CD4-positive, CD25-positive, alpha-beta regulatory T cell (primary cell): Measurements from ENCODE around the gene SP140. TPM values are rescaled to one million over a fixed set of nuclear protein-coding genes. Genes with fewer than 3 reads are reported as not detected.

ENCODE experiments used
- ATAC-seq, 2 donors: fragments of 150-1000 bp; cut with Tn5 transposase; one replicate each; pipeline ENCODE4 v1.10.0; 2021; ENCODE audit warnings: low read depth in 2 of 2, moderate number of reproducible peaks in 2 of 2, moderate library complexity in 1 of 2
- DNase-seq, 3 donors: peaks; one replicate each; pipeline versions ENCODE4 v3.0.0 to v3.0.0-alpha.2; 2012 to 2022; ENCODE audit warnings: mixed read lengths in 1 of 3
- H3K27ac ChIP-seq: one replicate; pipeline ENCODE4 v1.7.0; 2013; ENCODE audit warnings: mild to moderate bottlenecking, low read length; ENCODE audit not compliant: insufficient read depth, poor library complexity, severe bottlenecking
- H3K27me3 ChIP-seq: one replicate; pipeline ENCODE4 v1.7.0; 2013; ENCODE audit warnings: low read length; ENCODE audit not compliant: control insufficient read depth, insufficient read depth
- H3K36me3 ChIP-seq: one replicate; pipeline ENCODE4 v1.7.0; 2013; ENCODE audit warnings: mild to moderate bottlenecking, low read length, moderate library complexity; ENCODE audit not compliant: control insufficient read depth, insufficient read depth
- H3K4me1 ChIP-seq: 2 replicates; pipeline ENCODE4 v1.7.0; 2013; ENCODE audit warnings: mild to moderate bottlenecking, low read length; ENCODE audit not compliant: insufficient read depth, control insufficient read depth, poor library complexity, severe bottlenecking
- H3K4me3 ChIP-seq: one replicate; pipeline ENCODE4 v1.7.0; 2013; ENCODE audit warnings: low read depth, mild to moderate bottlenecking, low read length, moderate library complexity
- H3K9me3 ChIP-seq, 2 experiments: 1 replicate in 1 of 2; 2 replicates in 1 of 2; pipeline ENCODE4 v1.7.0; 2013; ENCODE audit warnings: low read length in 2 of 2, mild to moderate bottlenecking in 1 of 2, moderate library complexity in 1 of 2; ENCODE audit not compliant: control insufficient read depth in 2 of 2
- H3K27ac Mint-ChIP-seq, 3 donors: one replicate each; pipeline ENCODE4 v1.8.0; 2020 to 2022; ENCODE audit warnings: mild to moderate bottlenecking in 3 of 3, mixed read lengths in 3 of 3, moderate library complexity in 2 of 3
- H3K27me3 Mint-ChIP-seq: one replicate; pipeline ENCODE4 v1.8.0; 2022; ENCODE audit warnings: mild to moderate bottlenecking, mixed read lengths
- H3K36me3 Mint-ChIP-seq: one replicate; pipeline ENCODE4 v1.8.0; 2020; ENCODE audit warnings: mixed read lengths
- H3K4me1 Mint-ChIP-seq, 4 donors: one replicate each; pipeline ENCODE4 v1.8.0; 2020 to 2022; ENCODE audit warnings: mixed read lengths in 4 of 4, mild to moderate bottlenecking in 1 of 4
- H3K4me3 Mint-ChIP-seq, 4 donors: one replicate each; pipeline ENCODE4 v1.8.0; 2020 to 2022; ENCODE audit warnings: mild to moderate bottlenecking in 4 of 4, mixed read lengths in 4 of 4, moderate library complexity in 3 of 4
- H3K9me3 Mint-ChIP-seq, 7 donors: one replicate each; pipeline ENCODE4 v1.8.0; 2020 to 2022; ENCODE audit warnings: mixed read lengths in 7 of 7, mild to moderate bottlenecking in 3 of 7, moderate library complexity in 2 of 7
- polyA plus RNA-seq, 4 donors: library from polyadenylated mRNA; unstranded; fragments of 300-500 nt; fragmentation: Illumina TruSeq; gene quantifications; one replicate each; pipeline ENCODE4 v1.2.3, GENCODE V29; 2021
- total RNA-seq: library from RNA; stranded (reverse); gene quantifications from one replicate; pipeline ENCODE4 v1.2.3, GENCODE V29; 2022

The SP140 gene
- total and polyA plus RNA-seq, 5 donors from 2014 or later: 22.4 to 100 (median 32.6) TPM

GRCh38 chr2:230227216-230227615, 1.7 kb downstream of the SP140 start:
- Histone ChIP-seq H3K9me3 (peaks cover 12 to 14% of the 10 kb centered on the region in 2 experiments), H3K4me3 (peak overlapping the region; percentile 95), H3K27me3 (no peaks in the 10 kb centered on the region), H3K4me1 (peaks cover 58% of the 10 kb centered on the region), H3K36me3 (peaks cover 14% of the 10 kb centered on the region), H3K27ac (peak overlapping the region; percentile 90)
- ATAC-seq (no peak), DNase-seq (no peak)
- Mint-ChIP-seq H3K27me3 (no peaks in the 10 kb centered on the region), H3K9me3 (peaks cover under 1 to 17% (median 6%) of the 10 kb centered on the region in 7 donors), H3K27ac (peak overlapping the region; percentile 88 to 96 (median 89)), H3K4me1 (peaks cover 44 to 83% (median 61%) of the 10 kb centered on the region in 4 donors), H3K36me3 (peaks cover 24% of the 10 kb centered on the region), H3K4me3 (peak overlapping the region; percentile 82 to 94 (median 88))

- Mint-ChIP-seq H3K27me3 (no peaks in the 10 kb centered on the region), H3K4me1 (peaks cover 56 to 81% (median 66%) of the 10 kb centered on the region in 4 donors), H3K27ac (peak overlapping the region in 1 of 3 donors; percentile 59), H3K4me3 (peak overlapping the region in 1 of 4 donors; percentile 62), H3K9me3 (peaks cover 3 to 17% (median 6%) of the 10 kb centered on the region in 7 donors), H3K36me3 (peaks cover 40% of the 10 kb centered on the region)
- H3K9me3 ChIP-seq: peaks cover 12 to 14% of the 10 kb centered on the region in 2 experiments
- peaks cover 51% of the 10 kb centered on the region for H3K4me1 ChIP-seq
- peak overlapping the region; percentile 26 for H3K4me3 ChIP-seq
- H3K36me3 ChIP-seq: peaks cover 17% of the 10 kb centered on the region
- no peak overlapping the region for H3K27ac ChIP-seq
- DNase-seq (no peak), ATAC-seq (no peak)
- no peaks in the 10 kb centered on the region for H3K27me3 ChIP-seq
These were observed 4.6 kb downstream of the SP140 start for GRCh38 chr2:230230087-230230486.

GRCh38 chr2:230230496-230231200, 5.1 kb downstream of the SP140 start:
- Mint-ChIP-seq H3K9me3 (peaks cover 3 to 17% (median 6%) of the 10 kb centered on the region in 7 donors), H3K27ac (peak overlapping the region in 2 of 3 donors; percentile 59 to 72), H3K4me3 (peak overlapping the region; percentile 36 to 87 (median 54)), H3K27me3 (no peaks in the 10 kb centered on the region), H3K4me1 (peaks cover 56 to 77% (median 65%) of the 10 kb centered on the region in 4 donors), H3K36me3 (peaks cover 45% of the 10 kb centered on the region)
- Histone ChIP-seq H3K27ac (no peak overlapping the region), H3K4me1 (peaks cover 50% of the 10 kb centered on the region), H3K4me3 (peak overlapping the region; percentile 26), H3K36me3 (peaks cover 21% of the 10 kb centered on the region), H3K27me3 (no peaks in the 10 kb centered on the region), H3K9me3 (peaks cover 12 to 14% of the 10 kb centered on the region in 2 experiments)
- no peak for ATAC-seq
- DNase-seq: no peak

GRCh38 chr2:230231251-230231650, 5.7 kb downstream of the SP140 start:
- H3K4me1 ChIP-seq: peaks cover 45% of the 10 kb centered on the region
- Mint-ChIP-seq H3K36me3 (peaks cover 45% of the 10 kb centered on the region), H3K27ac (no peak overlapping the region)

GRCh38 chr2:230234122-230234722, 8.7 kb downstream of the SP140 start:
- Histone ChIP-seq H3K9me3 (peaks cover 12 to 14% of the 10 kb centered on the region in 2 experiments), H3K36me3 (peaks cover 46% of the 10 kb centered on the region), H3K27ac (no peak overlapping the region), H3K4me3 (peak overlapping the region; percentile 13), H3K27me3 (no peaks in the 10 kb centered on the region), H3K4me1 (peaks cover 18% of the 10 kb centered on the region)
- Mint-ChIP-seq H3K27me3 (no peaks in the 10 kb centered on the region), H3K9me3 (peaks cover 3 to 17% (median 6%) of the 10 kb centered on the region in 7 donors), H3K36me3 (peaks cover 67% of the 10 kb centered on the region), H3K4me1 (peaks cover 33 to 55% (median 41%) of the 10 kb centered on the region in 4 donors), H3K27ac (no peak overlapping the region), H3K4me3 (peak overlapping the region in 3 of 4 donors; percentile 3 to 32 (median 7))
- ATAC-seq (no peak), DNase-seq (no peak)

More at GRCh38 chr2:230231251-230231650, 5.7 kb downstream of the SP140 start:
- Histone ChIP-seq H3K4me3 (no peak overlapping the region), H3K27me3 (no peaks in the 10 kb centered on the region), H3K9me3 (peaks cover 12 to 14% of the 10 kb centered on the region in 2 experiments), H3K27ac (no peak overlapping the region), H3K36me3 (peaks cover 21% of the 10 kb centered on the region)
- ATAC-seq: no peak
- no peak for DNase-seq
- Mint-ChIP-seq H3K27me3 (no peaks in the 10 kb centered on the region), H3K9me3 (peaks cover 3 to 17% (median 6%) of the 10 kb centered on the region in 7 donors), H3K4me3 (peak overlapping the region; percentile 1 to 87 (median 54)), H3K4me1 (peaks cover 53 to 75% (median 63%) of the 10 kb centered on the region in 4 donors)

- DNase-seq: no peak
- Mint-ChIP-seq H3K9me3 (peaks cover 3 to 16% (median 6%) of the 10 kb centered on the region in 7 donors), H3K27ac (peak overlapping the region in 2 of 3 donors; percentile 9 to 82), H3K4me1 (peaks cover 32 to 50% (median 39%) of the 10 kb centered on the region in 4 donors), H3K27me3 (no peaks in the 10 kb centered on the region), H3K36me3 (peaks cover 68% of the 10 kb centered on the region), H3K4me3 (peak overlapping the region in 1 of 4 donors; percentile 3)
- H3K36me3 ChIP-seq: peaks cover 52% of the 10 kb centered on the region
- no peak for ATAC-seq
- H3K4me3 ChIP-seq: no peak overlapping the region
- H3K9me3 ChIP-seq: peaks cover 12 to 14% of the 10 kb centered on the region in 2 experiments
- peaks cover 16% of the 10 kb centered on the region for H3K4me1 ChIP-seq
- H3K27me3 ChIP-seq: no peaks in the 10 kb centered on the region
- no peak overlapping the region for H3K27ac ChIP-seq
These were observed 9.3 kb downstream of the SP140 start for GRCh38 chr2:230234845-230235244.

- H3K9me3 ChIP-seq: no peaks in the 10 kb centered on the region
- peaks cover 79% of the 10 kb centered on the region for H3K36me3 ChIP-seq
- Mint-ChIP-seq H3K36me3 (peaks cover 35% of the 10 kb centered on the region), H3K9me3 (peaks cover 0 to 7% (median 0%) of the 10 kb centered on the region in 7 donors), H3K4me1 (peaks cover 0 to 28% (median 4%) of the 10 kb centered on the region in 4 donors), H3K27me3 (no peaks in the 10 kb centered on the region), H3K4me3 (no peak overlapping the region), H3K27ac (no peak overlapping the region)
- no peak overlapping the region for H3K4me3 ChIP-seq
- no peak overlapping the region for H3K27ac ChIP-seq
- H3K27me3 ChIP-seq: no peaks in the 10 kb centered on the region
- ATAC-seq (no peak), DNase-seq (no peak)
- H3K4me1 ChIP-seq: no peaks in the 10 kb centered on the region
These were observed 18.7 kb downstream of the SP140 start for GRCh38 chr2:230244211-230244610.
